H9 (cell line): ENCODE data around the gene MEIOSIN. TPM values are rescaled to one million over a fixed set of nuclear protein-coding genes. Genes with fewer than 3 reads are reported as not detected.

ENCODE experiments used
- DNase-seq: peaks from one replicate; pipeline ENCODE4 v3.0.0-alpha.2; 2017
- H2AFZ ChIP-seq: one replicate; pipeline ENCODE4 v1.6.1; 2013; ENCODE audit warnings: mild to moderate bottlenecking, low read length, control low read depth, moderate library complexity
- H2AK5ac ChIP-seq: 2 replicates; pipeline ENCODE4 v1.6.1; 2013; ENCODE audit warnings: low read length, control low read depth, mixed read lengths; ENCODE audit not compliant: insufficient read length
- H2BK120ac ChIP-seq: one replicate; pipeline ENCODE4 v1.6.1; 2013; ENCODE audit warnings: low read depth, mild to moderate bottlenecking, low read length, control low read depth, inconsistent platforms; ENCODE audit not compliant: poor library complexity, severe bottlenecking
- H2BK12ac ChIP-seq: 2 replicates; pipeline ENCODE4 v1.6.1; 2013; ENCODE audit warnings: low read length, control low read depth, mixed read lengths, low read depth; ENCODE audit not compliant: insufficient read length
- H2BK15ac ChIP-seq: 2 replicates; pipeline ENCODE4 v1.6.1; 2013; ENCODE audit warnings: low read depth, low read length, control low read depth
- H2BK20ac ChIP-seq: one replicate; pipeline ENCODE4 v1.6.1; 2013; ENCODE audit warnings: low read depth, mild to moderate bottlenecking, low read length, control low read depth, inconsistent platforms; ENCODE audit not compliant: poor library complexity, severe bottlenecking
- H2BK5ac ChIP-seq: 2 replicates; pipeline ENCODE4 v1.6.1; 2013; ENCODE audit warnings: low read length, control low read depth, mixed read lengths; ENCODE audit not compliant: insufficient read length
- H3K14ac ChIP-seq: 2 replicates; pipeline ENCODE4 v1.6.1; 2013; ENCODE audit warnings: low read length, control low read depth; ENCODE audit not compliant: insufficient read depth
- H3K18ac ChIP-seq: 2 replicates; pipeline ENCODE4 v1.6.1; 2013; ENCODE audit warnings: low read depth, mild to moderate bottlenecking, mixed read lengths, low read length, control low read depth; ENCODE audit not compliant: insufficient read length
- H3K23ac ChIP-seq: 2 replicates; pipeline ENCODE4 v1.6.1; 2013; ENCODE audit warnings: low read length, control low read depth, mixed read lengths, low read depth; ENCODE audit not compliant: insufficient read length
- H3K23me2 ChIP-seq: 2 replicates; pipeline ENCODE4 v1.6.1; 2013; ENCODE audit warnings: low read depth, mild to moderate bottlenecking, mixed read lengths, low read length, control low read depth; ENCODE audit not compliant: insufficient read length, poor library complexity, severe bottlenecking
- H3K27ac ChIP-seq: 2 replicates; pipeline ENCODE4 v1.5.1; 2013; ENCODE audit warnings: low read length, control low read depth, mixed read lengths, low read depth; ENCODE audit not compliant: insufficient read length
- H3K27me3 ChIP-seq: 2 replicates; pipeline ENCODE4 v1.6.1; 2013; ENCODE audit warnings: low read length, control low read depth, inconsistent platforms; ENCODE audit not compliant: insufficient read depth
- H3K4ac ChIP-seq: 2 replicates; pipeline ENCODE4 v1.6.1; 2013; ENCODE audit warnings: low read depth, mild to moderate bottlenecking, control low read depth, inconsistent platforms, low read length, moderate library complexity
- H3K4me1 ChIP-seq: 2 replicates; pipeline ENCODE4 v1.6.1; 2013; ENCODE audit warnings: low read length, control low read depth, inconsistent platforms; ENCODE audit not compliant: insufficient read depth
- H3K4me2 ChIP-seq: 2 replicates; pipeline ENCODE4 v1.6.1; 2013; ENCODE audit warnings: low read length, control low read depth, mixed read lengths; ENCODE audit not compliant: insufficient read length, insufficient read depth
- H3K56ac ChIP-seq: 2 replicates; pipeline ENCODE4 v1.6.1; 2013; ENCODE audit warnings: low read depth, mild to moderate bottlenecking, mixed read lengths, low read length, control low read depth; ENCODE audit not compliant: insufficient read length
- H3K79me1 ChIP-seq: 2 replicates; pipeline ENCODE4 v1.6.1; 2013; ENCODE audit warnings: low read depth, mild to moderate bottlenecking, moderate library complexity, low read length, control low read depth, inconsistent platforms; ENCODE audit not compliant: insufficient read depth, poor library complexity, severe bottlenecking
- H3K79me2 ChIP-seq: 2 replicates; pipeline ENCODE4 v1.6.1; 2013; ENCODE audit warnings: low read length, control low read depth, inconsistent platforms; ENCODE audit not compliant: insufficient read depth
- H3K9ac ChIP-seq: 2 replicates; pipeline ENCODE4 v1.6.1; 2013; ENCODE audit warnings: low read length, control low read depth, mixed read lengths; ENCODE audit not compliant: insufficient read length; ENCODE audit errors: extremely low read depth
- H3K9me3 ChIP-seq: one replicate; pipeline ENCODE4 v1.6.1; 2013; ENCODE audit warnings: low read depth, low read length, inconsistent platforms; ENCODE audit not compliant: control insufficient read depth
- H3T11ph ChIP-seq: one replicate; pipeline ENCODE4 v1.6.1; 2013; ENCODE audit warnings: mild to moderate bottlenecking, low read length, control low read depth, inconsistent platforms
- H4K20me1 ChIP-seq: one replicate; pipeline ENCODE4 v1.6.1; 2013; ENCODE audit not compliant: control insufficient read depth, insufficient read length, insufficient read depth
- H4K5ac ChIP-seq: 2 replicates; pipeline ENCODE4 v1.6.1; 2013; ENCODE audit warnings: low read depth, mild to moderate bottlenecking, mixed read lengths, low read length, control low read depth; ENCODE audit not compliant: insufficient read length
- H4K8ac ChIP-seq: replicated peaks from 2 replicates; pipeline ENCODE4 v1.6.1; 2013; ENCODE audit warnings: low read length, control low read depth, mixed read lengths, low read depth; ENCODE audit not compliant: insufficient read length
- H4K91ac ChIP-seq: 2 replicates; pipeline ENCODE4 v1.6.1; 2013; ENCODE audit warnings: low read depth, mild to moderate bottlenecking, moderate library complexity, mixed read lengths, low read length, control low read depth; ENCODE audit not compliant: insufficient read length
- H3K27ac Mint-ChIP-seq, 3 experiments: 2 replicates in 2 of 3; 3 replicates in 1 of 3; pipeline ENCODE4 v1.8.0; 2020 to 2021; ENCODE audit warnings: mixed read lengths in 3 of 3, mild to moderate bottlenecking in 1 of 3, moderate library complexity in 1 of 3
- H3K27me3 Mint-ChIP-seq: 2 replicates; pipeline ENCODE4 v1.8.0; 2021; ENCODE audit warnings: low read depth, mild to moderate bottlenecking, moderate library complexity, mixed read lengths
- H3K36me3 Mint-ChIP-seq, 3 experiments: 2 replicates in 2 of 3; 3 replicates in 1 of 3; pipeline ENCODE4 v1.8.0; 2020 to 2021; ENCODE audit warnings: low read depth in 3 of 3, mixed read lengths in 3 of 3; ENCODE audit not compliant: insufficient read depth in 1 of 3
- H3K4me1 Mint-ChIP-seq, 2 experiments: 2 replicates each; pipeline ENCODE4 v1.8.0; 2020; ENCODE audit warnings: mixed read lengths in 2 of 2
- H3K4me3 Mint-ChIP-seq, 2 experiments: 2 replicates in 1 of 2; 3 replicates in 1 of 2; pipeline ENCODE4 v1.8.0; 2020 to 2021; ENCODE audit warnings: mild to moderate bottlenecking in 2 of 2, mixed read lengths in 2 of 2, moderate library complexity in 1 of 2
- H3K9me3 Mint-ChIP-seq, 2 experiments: 2 replicates in 1 of 2; 3 replicates in 1 of 2; pipeline ENCODE4 v1.8.0; 2020; ENCODE audit warnings: mild to moderate bottlenecking in 2 of 2, mixed read lengths in 2 of 2, moderate library complexity in 1 of 2
- CTCF ChIP-seq: fragments of 200-600 bp; sonication (generic); conservative IDR thresholded peaks from 3 replicates; pipeline ENCODE4 v1.8.0; 2021; ENCODE audit warnings: antibody characterized with exemption, mild to moderate bottlenecking
- WGBS: extraction: QIAGEN DNeasy Blood & Tissue Kit; methylation state at CpG from one replicate; pipeline ENCODE4 v1.1.7; 2013; ENCODE audit warnings: missing lambda C conversion rate, low lambda C conversion rate, mixed read lengths; ENCODE audit not compliant: insufficient read length; ENCODE audit errors: extremely low coverage; 5-methylcytosine and 5-hydroxymethylcytosine counted together
- total RNA-seq: library from RNA; stranded (reverse); gene quantifications from 2 replicates; pipeline ENCODE4 v1.2.1, GENCODE V29; 2021

MEIOSIN gene
- total RNA-seq, 1 experiment from 2014 or later, result not detected

GRCh38 chr19:45785097-45785496 lies 51.9 kb downstream of the MEIOSIN start:
- no peaks in the 10 kb centered on the region for H4K20me1 ChIP-seq
- H3K79me2 ChIP-seq, result no peaks in the 10 kb centered on the region
- H3K79me1 ChIP-seq, result no peaks in the 10 kb centered on the region
- H2BK5ac ChIP-seq, result no peak overlapping the region
- no peaks in the 10 kb centered on the region for H3K9me3 ChIP-seq
- WGBS, result no CpG with 5 or more reads among the region's 5 CpGs
- no peak for TF ChIP-seq CTCF
- peaks cover 16% of the 10 kb centered on the region for H3K27me3 Mint-ChIP-seq
- no peaks in the 10 kb centered on the region; the same call in 1 of the 2 replicates for H3K27me3 ChIP-seq
- no peak overlapping the region for H3K27ac ChIP-seq
- H4K8ac ChIP-seq, result no peak overlapping the region
- no peak overlapping the region for H3K23ac ChIP-seq
- no peak for DNase-seq
- H3K9ac ChIP-seq, result no peak overlapping the region
- H3T11ph ChIP-seq, result no peak overlapping the region
- H2AFZ ChIP-seq, result no peak overlapping the region
- peaks cover 10 to 29% of the 10 kb centered on the region in 2 experiments for H3K4me1 Mint-ChIP-seq
- H3K14ac ChIP-seq, result no peak overlapping the region
- H2AK5ac ChIP-seq, result no peak overlapping the region
- H2BK20ac ChIP-seq, result no peak overlapping the region
- no peak overlapping the region for H4K5ac ChIP-seq
- H3K9me3 Mint-ChIP-seq, result no peaks in the 10 kb centered on the region
- peaks cover 3% of the 10 kb centered on the region; the same call in 1 of the 2 replicates for H3K4me1 ChIP-seq
- no peak overlapping the region for H2BK12ac ChIP-seq
- no peaks in the 10 kb centered on the region for H3K23me2 ChIP-seq
- H3K4me3 Mint-ChIP-seq, result no peak overlapping the region
- H3K36me3 Mint-ChIP-seq, result peaks cover 22 to 49% (median 44%) of the 10 kb centered on the region in 3 experiments
- no peak overlapping the region for H3K4ac ChIP-seq
- no peak overlapping the region for H2BK120ac ChIP-seq
- H2BK15ac ChIP-seq, result no peak overlapping the region
- H3K56ac ChIP-seq, result no peak overlapping the region
- H4K91ac ChIP-seq, result no peak overlapping the region
- H3K18ac ChIP-seq, result no peak overlapping the region
- no peak overlapping the region for H3K27ac Mint-ChIP-seq
- H3K4me2 ChIP-seq, result no peak overlapping the region
